ENCODE results near the gene TUBAL3.
A peak's percentile ranks its signal among the peaks of the same experiment; 100 is the strongest.

Gene TUBAL3

DNA sequence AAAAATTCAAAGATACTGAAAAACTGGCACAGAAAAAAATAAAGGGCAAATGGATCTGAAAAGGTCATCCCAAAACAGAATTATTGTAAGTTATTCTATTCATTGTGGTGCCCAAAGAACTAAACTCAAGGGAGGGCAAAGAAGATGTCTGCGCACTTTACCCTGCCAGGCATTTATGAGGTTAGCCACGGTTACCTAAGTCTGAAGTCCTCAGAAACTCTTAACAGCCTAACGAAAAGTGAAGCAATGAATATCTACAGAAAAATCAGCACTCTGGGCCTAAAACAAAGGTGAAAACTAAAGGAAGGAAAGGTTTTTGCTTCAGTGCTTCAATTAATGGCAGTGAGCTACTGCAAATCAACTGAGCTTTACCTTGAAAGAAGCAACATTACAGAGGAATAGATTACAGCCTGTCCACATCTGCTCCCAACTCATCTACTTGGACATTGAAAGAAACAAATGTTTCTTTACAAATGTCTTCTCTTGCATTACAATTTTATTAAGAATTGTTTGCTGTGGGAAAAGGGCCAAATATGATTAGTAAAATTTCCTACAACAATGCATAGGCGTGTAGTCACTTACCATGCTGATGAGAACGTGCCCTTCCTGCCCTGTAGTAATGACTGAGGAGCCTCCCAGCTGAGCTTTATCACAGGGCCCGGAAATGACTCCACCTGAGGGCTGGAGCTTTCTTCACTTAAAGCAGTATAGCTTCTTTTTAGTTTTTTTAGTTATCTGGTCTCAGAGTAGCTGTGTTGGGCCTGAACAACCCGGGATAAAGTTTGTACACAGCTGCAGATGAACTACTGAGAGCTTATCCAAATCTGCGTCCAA, at the start of gene TUBAL3:
Gene TUBAL3 (minus strand): TSS at position 621 of the 834 bp plus-strand sequence. CDS start 36 bp downstream, at position 585.
- no peak for DNase-seq

DNA sequence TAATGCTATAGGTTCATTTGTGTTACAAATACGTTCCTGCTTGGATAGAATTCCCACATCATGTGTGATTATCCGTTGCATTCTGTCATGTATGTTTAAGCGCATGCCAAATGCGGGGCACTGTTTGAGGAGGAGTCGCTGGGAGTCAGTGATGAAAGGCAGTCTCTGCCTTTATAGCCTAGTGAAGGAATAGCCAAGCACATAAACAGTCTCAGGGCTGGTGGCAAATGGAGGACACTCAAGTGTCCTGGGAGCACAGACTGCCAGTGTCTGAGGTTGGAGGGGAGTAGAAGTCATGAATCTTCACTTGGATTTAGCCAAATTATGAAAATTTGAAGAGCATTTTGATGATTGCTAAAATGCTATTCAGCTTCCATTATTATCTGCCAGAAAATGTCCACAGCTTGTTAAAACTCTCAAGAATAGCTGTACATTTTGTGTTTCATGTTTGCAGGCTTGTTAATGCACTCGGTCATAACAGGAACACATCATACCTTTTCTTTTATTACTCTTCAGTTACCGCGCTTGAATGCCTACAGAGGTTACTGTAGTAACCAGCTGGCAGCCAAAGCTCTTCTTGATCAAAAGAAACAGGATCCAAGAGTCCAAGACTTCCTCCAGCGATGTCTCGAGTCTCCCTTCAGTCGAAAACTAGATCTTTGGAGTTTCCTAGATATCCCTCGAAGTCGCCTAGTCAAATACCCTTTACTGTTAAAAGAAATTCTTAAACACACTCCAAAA, 49.3 kb upstream of the TUBAL3 start:
- DNase-seq = no peak

DNA sequence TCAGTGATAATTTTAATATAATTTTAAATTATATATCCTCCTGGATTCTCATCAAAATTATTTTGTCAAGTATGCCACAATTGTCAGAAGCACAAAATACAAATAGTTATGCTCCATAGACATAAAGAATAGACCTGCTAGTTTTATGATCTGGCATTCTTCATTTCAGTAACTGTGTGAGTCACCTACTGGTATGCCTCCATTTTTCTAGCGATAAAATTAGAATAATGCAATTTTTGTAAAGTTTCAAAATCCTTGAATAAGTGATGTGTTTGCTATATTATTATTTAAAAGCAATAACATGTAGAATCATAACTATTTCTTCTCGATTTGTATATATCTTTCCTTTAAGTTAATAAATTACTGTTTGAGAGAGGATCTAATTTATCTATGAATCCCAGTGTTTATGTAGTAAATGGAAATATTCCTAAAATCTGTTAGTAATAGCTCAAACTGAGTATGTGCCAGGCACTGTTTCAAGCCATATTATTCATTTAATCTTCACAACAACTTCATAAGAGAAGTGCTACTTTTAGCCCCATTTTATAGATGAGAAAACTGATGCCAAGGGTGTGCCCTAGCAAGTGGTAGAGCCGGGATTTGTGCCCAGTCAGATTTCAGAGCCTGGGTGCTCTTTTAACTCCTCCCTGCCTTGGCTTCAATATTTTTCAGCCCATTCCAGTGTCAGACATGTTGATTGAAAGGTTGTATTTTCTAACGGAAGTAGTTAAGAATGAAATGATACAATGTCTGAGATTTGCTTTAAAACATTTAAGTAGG, 46.2 kb upstream of the TUBAL3 start:
- no peak for DNase-seq

DNA sequence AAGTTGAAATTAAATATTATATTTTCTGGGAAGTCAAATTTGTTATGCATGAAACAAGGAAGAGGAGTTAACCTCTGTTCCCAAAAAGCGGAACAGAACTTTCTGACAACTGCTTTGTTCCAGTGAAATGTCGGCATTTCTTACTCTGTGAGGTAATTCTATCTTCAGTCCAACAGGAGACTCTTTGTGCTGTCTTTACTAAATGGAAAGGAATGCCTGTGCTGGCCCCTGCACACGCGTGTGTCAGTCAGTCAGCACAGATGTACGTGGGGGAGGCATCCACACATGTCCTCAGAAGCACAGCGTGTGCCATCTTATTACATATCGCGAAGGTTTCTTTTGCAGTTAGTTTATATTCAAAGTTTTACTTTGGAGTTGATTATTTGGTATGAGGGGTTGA, 45.2 kb upstream of the TUBAL3 start:
- DNase-seq = no peak

DNA sequence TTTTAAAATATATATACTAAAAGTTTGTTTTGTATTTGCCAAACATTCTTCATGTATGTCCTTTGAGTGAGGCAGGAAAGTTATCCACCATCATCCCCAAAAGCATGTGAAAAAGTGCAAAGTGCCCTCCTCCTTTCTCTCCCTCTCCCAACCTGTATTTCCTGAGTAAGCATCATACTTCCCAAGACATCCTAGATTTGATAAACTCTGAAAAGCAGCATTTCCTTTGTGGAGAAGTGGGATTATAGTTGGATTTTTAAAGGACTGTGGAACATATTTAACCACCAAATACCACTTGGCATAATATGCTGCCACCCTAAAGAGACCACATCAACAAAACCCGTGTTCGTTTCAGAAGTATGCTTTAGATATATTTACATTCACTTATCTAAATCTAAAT, 44.6 kb upstream of the TUBAL3 start:
- DNase-seq = no peak

DNA sequence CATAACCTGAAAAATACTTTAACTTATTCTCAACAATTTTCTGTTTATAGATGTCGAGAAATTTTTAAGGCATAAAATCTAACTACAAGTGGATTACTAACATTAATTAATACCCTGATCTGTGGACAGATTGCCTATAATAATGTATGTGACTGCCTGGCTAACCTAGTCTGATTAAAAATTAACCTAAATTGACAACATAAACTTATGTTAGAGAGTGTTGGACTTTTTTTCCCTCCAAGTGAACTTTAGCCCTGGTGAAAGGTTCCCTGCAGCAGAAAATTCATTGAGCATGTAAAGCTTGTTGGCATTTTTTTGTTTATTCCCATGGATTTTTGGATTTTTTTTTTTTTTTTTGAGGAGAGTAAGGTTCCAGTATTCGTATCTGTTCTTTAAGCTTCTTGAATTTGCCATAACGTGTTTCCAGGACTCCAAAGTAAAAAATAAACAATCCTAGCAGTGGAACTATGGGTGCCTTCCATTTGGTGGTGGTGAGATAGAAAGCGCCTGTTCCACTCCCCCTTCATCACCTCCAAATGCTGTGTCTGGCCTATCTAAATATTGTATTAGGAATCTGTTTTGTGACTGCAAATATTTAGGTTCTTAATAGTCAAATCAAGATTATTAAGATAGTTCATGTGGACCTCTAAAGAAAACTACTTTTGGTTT, 43.8 kb upstream of the TUBAL3 start:
- no peak for DNase-seq

DNA sequence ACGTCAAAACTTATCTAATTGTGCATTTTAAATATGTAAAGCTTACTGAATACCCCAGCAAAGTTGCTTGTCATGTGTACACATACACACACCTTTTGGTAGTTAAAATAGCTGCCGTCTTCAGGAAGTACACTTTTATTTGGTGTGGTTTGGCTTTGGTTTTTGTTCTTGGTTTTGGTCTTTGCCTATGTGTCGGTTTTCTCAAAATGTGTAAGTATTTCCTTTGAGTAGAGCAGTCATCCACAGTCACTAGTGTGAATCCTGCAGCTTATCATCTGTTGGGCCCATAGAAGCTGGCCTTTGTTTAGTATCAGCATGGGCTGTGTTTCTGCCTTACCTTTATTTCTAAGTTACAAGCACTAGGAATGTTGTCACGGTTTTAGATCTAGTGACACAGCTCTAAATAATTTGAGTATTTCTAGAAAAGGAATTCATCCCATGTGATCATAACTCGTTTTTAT, 43.0 kb upstream of the TUBAL3 start:
- no peak for DNase-seq

DNA sequence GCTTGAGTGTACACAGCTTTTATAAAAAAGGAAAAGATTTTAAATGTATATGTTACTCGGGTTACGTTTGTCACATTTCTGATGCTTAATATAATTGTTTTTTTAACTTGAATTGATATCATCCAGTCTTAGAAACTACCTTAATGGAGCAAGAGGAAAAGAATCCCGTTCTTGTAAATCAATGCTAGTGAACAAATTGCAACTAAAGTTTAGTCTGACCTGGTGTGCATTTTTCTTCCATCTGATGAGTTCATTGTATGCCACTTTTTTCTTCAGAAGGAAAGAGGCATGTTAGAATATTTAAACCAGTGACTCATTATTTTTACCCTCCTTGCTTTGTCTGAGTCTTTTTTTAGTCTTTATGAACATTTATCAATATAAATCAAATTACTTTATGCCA, 42.4 kb upstream of the TUBAL3 start:
- no peak for DNase-seq

DNA sequence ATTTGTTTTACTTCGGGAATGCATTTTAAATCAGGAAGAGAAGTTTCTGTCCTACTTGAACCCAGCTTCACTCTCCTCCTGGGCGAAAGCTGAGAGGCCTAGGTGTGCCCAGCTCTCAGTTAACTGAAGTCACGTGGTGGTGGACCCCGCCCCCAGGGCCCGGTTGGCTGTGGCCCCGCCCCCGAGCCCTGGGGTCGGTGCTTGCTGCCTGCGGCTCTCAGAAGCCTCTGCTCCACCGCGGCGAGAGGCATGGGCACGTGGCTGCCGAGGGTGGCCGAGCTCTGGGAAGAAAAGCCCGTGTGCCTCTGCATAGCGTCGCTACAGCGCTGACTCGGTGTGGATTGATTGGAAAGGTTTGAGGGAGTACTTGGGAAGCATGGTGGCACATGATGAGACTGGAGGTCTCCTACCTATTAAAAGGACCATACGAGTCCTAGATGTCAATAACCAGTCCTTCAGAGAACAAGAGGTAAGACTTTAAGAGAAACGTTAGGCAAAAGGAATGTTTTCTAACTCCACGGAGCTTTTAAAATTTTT, 41.8 kb upstream of the TUBAL3 start:
- peak; percentile 14 to 60 (median 48) for DNase-seq

DNA sequence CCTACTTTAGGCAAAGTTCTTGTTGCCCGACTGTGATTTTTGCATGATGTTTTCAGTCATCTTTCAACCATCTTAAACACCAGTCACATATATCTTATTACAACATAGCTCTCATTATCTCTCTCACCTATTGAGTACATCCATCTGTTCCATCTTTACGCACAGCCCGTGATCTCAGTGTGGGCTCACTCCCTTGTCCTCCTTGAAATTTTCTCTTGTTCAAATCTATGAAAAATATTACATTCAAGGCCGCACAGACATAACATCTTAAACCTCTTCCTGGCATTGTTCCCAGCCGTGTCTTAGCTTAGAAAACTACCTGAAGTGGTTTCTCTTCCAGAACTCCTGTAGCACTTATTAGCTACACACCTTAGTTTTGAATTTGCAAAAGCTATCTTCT, 40.4 kb upstream of the TUBAL3 start:
- DNase-seq = no peak

DNA sequence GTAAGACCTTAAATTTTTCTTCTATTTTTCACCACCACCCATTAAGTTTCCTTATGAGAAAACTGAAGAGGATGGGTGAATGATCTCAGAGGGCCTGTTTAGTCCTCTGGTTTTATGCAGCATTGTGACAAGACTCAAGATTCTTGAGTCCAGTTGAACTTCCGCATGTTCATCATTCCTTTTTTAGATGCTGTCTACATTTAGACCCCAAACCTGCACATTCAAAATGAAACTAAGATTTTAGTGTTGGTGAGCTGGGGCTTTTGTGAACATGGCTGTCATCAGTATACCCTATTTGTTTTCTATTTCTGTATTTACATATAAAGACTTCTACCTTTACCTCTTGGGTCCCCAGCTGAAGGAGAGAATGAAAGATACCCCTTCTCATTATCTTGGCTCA, 38.8 kb upstream of the TUBAL3 start:
- no peak for DNase-seq

DNA sequence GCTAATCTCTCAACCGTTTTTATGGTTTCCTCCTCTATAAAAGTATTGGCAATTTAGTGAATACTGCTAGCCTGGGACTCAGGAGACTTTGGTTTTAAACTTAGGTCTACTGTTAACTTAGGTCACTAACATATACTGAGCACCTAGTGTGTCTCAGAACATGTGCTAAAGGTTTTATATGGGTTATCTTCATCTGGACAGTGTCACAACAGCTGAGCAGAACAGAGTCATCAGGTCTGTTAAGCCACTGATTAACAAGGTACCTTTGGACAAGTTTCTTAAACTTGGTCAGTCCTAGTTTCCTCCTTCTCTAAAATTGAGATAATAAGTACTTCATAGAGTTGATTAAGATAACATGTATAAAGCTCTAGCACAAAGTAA, 38.4 kb upstream of the TUBAL3 start:
- no peak for DNase-seq

DNA sequence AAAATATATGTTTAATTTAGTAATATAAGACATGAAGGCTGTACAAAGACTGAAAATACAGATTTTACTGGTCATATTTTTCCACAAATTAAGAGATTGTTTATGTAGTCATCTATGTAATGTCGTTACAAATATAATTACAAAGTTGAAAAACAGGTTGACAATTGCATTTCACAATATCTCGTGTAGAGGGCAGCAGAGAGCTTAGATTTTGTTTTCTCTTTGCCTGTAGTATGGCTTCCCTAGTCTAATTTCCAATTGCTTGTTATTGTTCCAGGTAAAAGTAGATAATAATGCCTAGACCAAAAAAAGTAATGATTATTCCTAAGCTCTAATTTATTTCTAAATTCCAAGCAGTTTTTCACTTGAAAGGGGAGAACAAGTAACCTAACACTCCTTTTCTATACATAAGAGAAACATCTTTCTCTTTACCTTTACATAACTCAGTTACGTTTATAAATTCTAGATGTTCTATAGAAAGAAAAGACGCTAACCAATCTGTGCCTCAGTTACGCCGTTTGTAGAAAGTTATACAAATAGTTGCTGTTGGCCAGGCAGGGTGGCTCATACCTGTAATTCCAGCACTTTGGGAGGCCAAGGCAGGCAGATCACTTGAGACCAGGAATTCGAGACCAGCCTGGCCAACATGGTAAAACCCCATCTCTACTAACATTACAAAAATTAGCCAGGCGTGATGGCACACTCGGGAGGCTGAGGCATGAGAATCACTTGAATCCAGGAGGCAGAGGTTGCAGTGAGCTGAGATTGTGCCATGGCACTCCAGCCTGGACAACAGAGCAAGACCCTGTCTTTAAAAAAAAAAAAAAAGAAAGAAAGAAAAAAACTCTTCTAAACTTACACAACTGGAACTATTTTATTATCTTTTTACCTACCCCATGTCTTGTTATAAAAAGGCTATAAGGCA, 37.7 kb upstream of the TUBAL3 start:
- peak in 1 of 4 experiments; percentile 8 for DNase-seq

DNA sequence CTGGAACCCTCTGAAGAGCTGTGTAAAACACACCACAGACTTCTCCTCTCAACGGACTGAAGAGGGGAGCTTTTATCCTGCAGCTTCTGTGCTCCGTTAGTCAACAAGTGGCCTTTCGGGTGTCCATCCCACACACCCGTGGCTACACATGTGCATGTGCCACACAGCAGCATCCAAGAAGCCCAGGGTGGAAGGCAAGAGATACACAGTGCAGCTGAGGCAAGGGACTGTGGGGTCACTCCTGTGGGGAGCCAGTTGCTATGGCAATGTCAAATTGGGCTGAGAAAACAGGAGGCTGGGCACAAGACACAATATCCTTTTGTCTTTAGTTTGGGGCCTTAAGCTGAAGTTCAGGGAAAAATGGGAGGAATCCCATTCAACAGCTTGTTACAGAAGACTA, 36.5 kb upstream of the TUBAL3 start:
- no peak for DNase-seq

DNA sequence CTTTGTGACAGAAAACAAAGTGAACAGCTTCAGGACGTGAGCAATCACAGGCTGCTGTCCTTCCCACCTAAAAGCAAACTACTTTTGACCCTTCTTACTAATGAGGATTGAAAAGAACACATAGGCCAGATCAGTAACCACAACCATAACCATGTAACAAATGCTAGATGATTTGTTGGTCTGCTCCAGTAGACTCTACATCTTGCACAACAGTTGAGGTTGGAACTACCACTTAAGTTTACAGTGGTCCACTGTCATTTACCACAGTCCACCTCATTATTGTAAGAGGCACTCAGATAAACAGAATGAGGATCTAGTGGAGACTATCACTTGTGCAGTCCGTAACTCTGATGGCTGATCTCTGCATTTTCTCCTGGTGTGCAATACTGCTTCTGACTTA, 35.6 kb upstream of the TUBAL3 start:
- no peak for DNase-seq

DNA sequence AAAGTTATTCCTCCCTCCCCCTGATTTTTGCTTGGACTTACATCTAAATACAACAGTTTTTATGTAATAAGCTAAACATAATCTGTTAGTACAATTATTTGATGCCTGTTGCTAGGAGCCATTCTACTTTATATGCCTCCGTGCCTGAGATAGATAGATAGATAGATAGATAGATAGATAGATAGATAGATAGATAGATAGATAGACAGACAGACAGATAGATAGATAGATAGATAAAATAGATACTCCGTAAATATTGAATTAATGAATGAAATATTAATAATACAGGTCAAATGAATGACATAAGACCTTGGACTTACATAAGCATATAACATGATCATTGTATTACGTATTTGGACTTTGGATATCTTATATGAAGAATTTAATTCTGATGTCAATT, 30.7 kb upstream of the TUBAL3 start:
- DNase-seq = no peak

DNA sequence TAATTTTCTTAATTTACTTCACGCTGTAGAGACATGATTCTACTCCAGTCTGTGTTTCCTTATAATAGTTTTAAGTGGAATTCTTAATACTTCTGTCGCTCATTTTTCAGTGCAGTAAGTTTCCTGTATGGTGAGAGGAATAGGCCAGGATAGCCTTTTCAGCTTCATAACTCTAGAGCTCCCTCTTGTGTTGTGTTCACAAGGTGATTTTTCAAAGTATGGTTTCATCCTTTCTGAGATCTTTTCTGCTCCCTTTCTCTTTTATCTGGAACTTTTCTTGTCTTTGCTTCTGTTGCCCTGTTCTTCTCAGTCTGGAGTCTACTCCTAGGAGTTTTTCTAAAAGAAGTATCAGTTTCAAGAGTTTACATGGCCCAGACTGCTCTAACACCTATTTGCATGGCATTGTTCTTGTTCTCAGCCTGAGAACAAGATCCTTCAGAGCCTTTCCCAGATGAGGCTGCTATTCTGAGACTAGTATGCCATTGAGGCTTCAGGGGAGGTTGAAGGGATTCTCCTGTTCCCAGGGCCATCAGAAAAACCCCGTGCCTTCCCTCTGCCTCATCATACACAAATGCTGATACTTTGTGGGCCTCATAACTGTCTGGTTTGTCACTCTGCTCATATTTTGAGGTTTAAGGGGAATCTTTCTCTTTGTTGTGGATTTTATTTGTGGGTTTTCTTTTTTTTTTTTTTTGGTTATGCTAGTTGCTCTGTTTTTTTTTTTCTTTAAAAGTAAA, 29.6 kb upstream of the TUBAL3 start:
- DNase-seq = no peak

DNA sequence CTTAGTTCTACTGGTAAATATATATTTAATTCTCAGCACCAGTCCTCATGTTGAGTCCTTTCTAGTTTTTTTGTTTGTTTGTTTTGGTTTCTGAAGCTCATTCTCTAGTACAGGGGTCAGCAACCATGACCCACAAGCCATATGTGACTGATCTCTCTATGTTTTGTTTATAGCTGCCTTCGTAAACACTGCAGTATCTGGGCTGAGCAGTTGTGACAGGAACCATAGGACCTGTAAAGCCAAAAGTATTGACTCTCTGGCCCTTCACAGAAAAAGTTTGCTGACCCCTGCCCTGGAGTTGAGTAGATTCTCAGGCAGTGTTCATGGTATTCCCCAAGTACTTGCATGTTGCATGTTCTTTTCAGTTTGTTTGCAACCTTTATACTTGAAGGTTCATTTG, 28.6 kb upstream of the TUBAL3 start:
- no peak for DNase-seq

DNA sequence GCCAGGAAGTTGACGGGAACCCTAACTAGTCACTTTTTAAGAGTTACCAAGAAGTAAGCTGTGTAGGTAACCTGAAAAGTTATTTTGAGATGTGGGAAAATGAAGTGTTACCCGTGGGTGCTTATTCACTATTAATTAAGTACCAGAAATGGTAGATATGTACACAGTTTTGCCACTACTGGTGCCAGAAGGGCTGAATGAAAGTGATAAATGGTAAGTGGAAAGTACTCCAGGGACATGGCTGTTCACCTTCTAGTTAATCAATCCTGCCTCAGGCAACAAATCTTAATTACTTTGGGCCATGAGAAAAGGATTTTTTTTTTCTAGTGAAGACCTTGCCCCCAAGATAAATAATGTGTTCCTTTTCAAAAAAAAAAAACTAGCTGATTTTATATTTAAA, 23.5 kb upstream of the TUBAL3 start:
- DNase-seq = no peak

DNA sequence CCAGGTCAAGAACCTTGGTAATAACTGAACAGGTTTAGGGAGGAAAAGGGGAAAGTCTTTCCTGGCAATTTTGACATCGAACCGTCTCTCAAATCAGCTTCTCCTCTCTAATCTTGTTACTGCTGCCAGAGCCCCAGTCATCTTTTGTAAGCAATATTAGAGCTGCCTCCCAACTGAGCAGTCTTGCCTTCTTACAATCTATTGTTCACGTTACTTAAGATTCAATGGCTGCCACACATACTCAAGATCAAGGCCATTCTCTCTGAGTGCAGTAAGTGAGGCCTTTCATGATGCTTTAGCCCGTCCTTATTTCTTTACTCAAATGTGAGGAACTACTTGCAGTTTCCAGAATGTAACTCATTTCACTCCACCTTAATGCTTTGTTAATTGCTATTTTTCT, 20.1 kb upstream of the TUBAL3 start:
- DNase-seq = no peak

DNA sequence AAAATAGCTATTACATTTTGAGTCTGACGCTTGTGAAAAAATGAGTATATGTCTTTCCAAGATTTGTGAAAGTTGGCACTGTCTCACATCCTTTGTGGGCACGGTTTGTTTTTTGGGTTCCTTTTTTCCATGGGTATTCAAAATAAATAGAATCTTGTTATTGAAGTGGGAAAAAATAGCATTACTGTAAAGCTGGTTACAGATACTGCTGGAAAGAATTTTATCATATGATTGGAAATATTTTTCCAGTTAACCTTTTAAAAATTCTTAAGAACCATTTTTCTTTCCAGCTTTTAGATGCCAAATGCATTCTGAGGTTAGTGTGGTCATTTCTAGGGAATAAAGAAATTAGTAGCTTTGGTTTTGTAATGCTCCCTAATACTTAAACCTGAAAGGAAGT, 19.1 kb upstream of the TUBAL3 start:
- DNase-seq = no peak
